Adrenal gland (tissue), 12 donors: Measurements from ENCODE around the gene CPNE9. TPM values are rescaled to one million over a fixed set of nuclear protein-coding genes. Genes with fewer than 3 reads are reported as not detected.

ENCODE experiments used
- DNase-seq, 7 donors: peaks; one replicate each; pipeline ENCODE4 v3.0.0-alpha.2; 2019 to 2020
- H3K27ac ChIP-seq, 5 donors: fragments of 200-600 bp; sonication (generic) in 4 of 5; 1 replicate in 3 of 5; 2 replicates in 2 of 5; pipeline versions ENCODE4 v1.5.1 to v1.8.0; 2016 to 2020; ENCODE audit warnings: mild to moderate bottlenecking in 1 of 5
- H3K27me3 ChIP-seq: fragments of 200-600 bp; 2 replicates; pipeline ENCODE4 v1.8.0; 2021
- H3K36me3 ChIP-seq, 2 donors: fragments of 200-600 bp; replicated peaks in 1 of 2; 1 replicate in 1 of 2; 2 replicates in 1 of 2; pipeline versions ENCODE4 v1.5.1 to v1.8.0; 2018 to 2022
- H3K4me1 ChIP-seq, 2 donors: fragments of 200-600 bp; replicated peaks in 1 of 2; 1 replicate in 1 of 2; 2 replicates in 1 of 2; pipeline versions ENCODE4 v1.5.1 to v1.8.0; 2018 to 2021
- H3K4me3 ChIP-seq, 4 donors: fragments of 200-600 bp; sonication (generic) in 3 of 4; one replicate each; pipeline ENCODE4 v1.5.1; 2016 to 2018
- H3K9me3 ChIP-seq, 3 donors: fragments of 200-600 bp; sonication (generic) in 1 of 3; replicated peaks in 1 of 3; 1 replicate in 2 of 3; 2 replicates in 1 of 3; pipeline versions ENCODE4 v1.5.1 to v1.8.0; 2016 to 2021
- CTCF ChIP-seq, 6 experiments: fragments of 450-650 bp in 4 of 6; fragments of 200-600 bp in 2 of 6; sonication (generic) in 1 of 6; IDR thresholded peaks; 1 replicate in 5 of 6; 2 replicates in 1 of 6; pipeline versions ENCODE4 v1.5.1 to v1.8.0; 2016 to 2021; ENCODE audit warnings: antibody characterized with exemption in 6 of 6, mild to moderate bottlenecking in 2 of 6, moderate library complexity in 1 of 6
- POLR2A ChIP-seq, 2 donors: fragments of 450-650 bp; IDR thresholded peaks; one replicate each; pipeline ENCODE4 v1.6.1; 2017; ENCODE audit warnings: antibody characterized with exemption in 2 of 2, mild to moderate bottlenecking in 2 of 2, moderate library complexity in 1 of 2
- WGBS, 4 donors: extraction: QIAGEN DNeasy Blood & Tissue Kit in 2 of 4; methylation state at CpG; one replicate each; pipeline versions ENCODE4 v1.1.5 to v1.1.7; 2013 to 2017; 5-methylcytosine and 5-hydroxymethylcytosine counted together
- intact Hi-C, 2 donors: fragments of 100-400 bp; cut with DNase I; formaldehyde crosslinking; loops; one replicate each; pipeline versions ENCODE4 v1.14.1 to v1.15.0; 2022 to 2023
- polyA plus RNA-seq, 3 donors: library from polyadenylated mRNA; stranded (reverse); fragments of 200-250 nt in 2 of 3; fragments of 350-450 nt in 1 of 3; fragmentation: Illumina TruSeq in 1 of 3; extraction: RNeasy Lipid Tissue Mini Kit (QIAGEN cat#74804) in 1 of 3; gene quantifications; one replicate each; pipeline ENCODE4 v1.2.3, GENCODE V29; 2013 to 2014
- total RNA-seq, 9 donors: library from RNA; depleted of rRNA in 4 of 9; stranded (reverse); fragments of >200 nt in 4 of 9; fragments of 120-200 nt in 1 of 9; fragmentation: NEBNext Ultra II Directional in 1 of 9; extraction: Animal tissue kit (Norgen Biotek cat#: 25700) in 1 of 9; gene quantifications; one replicate each; pipeline versions ENCODE4 v1.1.0 to v1.2.4, GENCODE V29; 2013 to 2023
- donor health status: healthy with polysubstance abuse.
- donor health status: Bipolar disorder and iron deficiency.
- donor health status: DM: yes; HTN: yes; CAD: no.
- donor health status: DM: no; HTN: no; CAD: no.
- donor health status: DM: no; HTN: no; CAD: no.
- donor health status: DM: yes; HTN: yes; CAD: no.

The CPNE9 gene
- total and polyA plus RNA-seq, 12 donors: 0.11 to 9.2 (median 1.5) TPM; not detected in 1

GRCh38 chr3:9712415-9712814, 8.8 kb downstream of the CPNE9 start:
- intact Hi-C loops: no loop called here
- H3K4me1 ChIP-seq: peaks cover 4 to 10% of the 10 kb centered on the region in 2 donors
- no peaks in the 10 kb centered on the region for H3K36me3 ChIP-seq
- WGBS, 4 donors: 70 to 93% (median 83%) methylated on average over 2 of the region's 2 CpGs
- no peaks in the 10 kb centered on the region for H3K27me3 ChIP-seq
- H3K27ac ChIP-seq: no peak overlapping the region
- H3K4me3 ChIP-seq: no peak overlapping the region
- H3K9me3 ChIP-seq: no peaks in the 10 kb centered on the region
- TF ChIP-seq CTCF (IDR thresholded peaks at IDR 0.05) (no peak), POLR2A (IDR thresholded peaks at IDR 0.05) (no peak)
- no peak for DNase-seq

- Histone ChIP-seq H3K4me3 (no peak overlapping the region), H3K27ac (no peak overlapping the region), H3K9me3 (no peaks in the 10 kb centered on the region), H3K27me3 (no peaks in the 10 kb centered on the region), H3K36me3 (no peaks in the 10 kb centered on the region), H3K4me1 (peaks cover 4 to 10% of the 10 kb centered on the region in 2 donors)
- WGBS, 4 donors: 82 to 98% (median 83%) methylated on average over 4 of the region's 4 CpGs
- TF ChIP-seq POLR2A (IDR thresholded peaks at IDR 0.05): no peak
- intact Hi-C loops: no loop called here
- no peak for DNase-seq
Observed at GRCh38 chr3:9713142-9713541, 9.5 kb downstream of the CPNE9 start.

GRCh38 chr3:9715136-9715535, 11.5 kb downstream of the CPNE9 start:
- H3K27me3 ChIP-seq: no peaks in the 10 kb centered on the region
- no peak for DNase-seq
- intact Hi-C loops: no loop called here
- H3K4me3 ChIP-seq: no peak overlapping the region
- WGBS, 4 donors: 18 to 30% (median 24%) methylated on average over 2 to 4 of the region's 4 CpGs
- H3K4me1 ChIP-seq: peaks cover 4 to 10% of the 10 kb centered on the region in 2 donors
- no peaks in the 10 kb centered on the region for H3K9me3 ChIP-seq
- no peaks in the 10 kb centered on the region for H3K36me3 ChIP-seq
- H3K27ac ChIP-seq: peak overlapping the region in 3 of 5 donors; percentile 23 to 61 (median 37)
- no peak for TF ChIP-seq POLR2A (IDR thresholded peaks at IDR 0.05)

- intact Hi-C loops: no loop called here
Observed at GRCh38 chr3:9715764-9716437, 12.3 kb downstream of the CPNE9 start.

More at GRCh38 chr3:9715764-9716437, 12.3 kb downstream of the CPNE9 start:
- no peaks in the 10 kb centered on the region for H3K27me3 ChIP-seq
- no peak overlapping the region for H3K4me3 ChIP-seq
- 17 to 26% (median 23%) methylated on average over 6 of the region's 6 CpGs for WGBS, 4 donors
- no peaks in the 10 kb centered on the region for H3K9me3 ChIP-seq
- H3K36me3 ChIP-seq: no peaks in the 10 kb centered on the region
- DNase-seq: peak; percentile 81 to 94 (median 91)
- H3K4me1 ChIP-seq: peaks cover 4 to 10% of the 10 kb centered on the region in 2 donors
- TF ChIP-seq CTCF (IDR thresholded peaks at IDR 0.05) (peak; percentile 48 to 90 (median 88)), POLR2A (IDR thresholded peaks at IDR 0.05) (no peak)
- H3K27ac ChIP-seq: peak overlapping the region in 4 of 5 donors; percentile 52 to 77 (median 64)
